Activated naive CD8-positive, alpha-beta T cell treated with anti-CD3 and anti-CD28 coated beads for 36 hours (primary cell): ENCODE measurements around the gene ETF1. TPM values are rescaled to one million over a fixed set of nuclear protein-coding genes. Genes with fewer than 3 reads are reported as not detected.

ENCODE experiments used
- DNase-seq: peaks from one replicate; pipeline ENCODE4 v3.0.0; 2021
- H3K27ac Mint-ChIP-seq: one replicate; pipeline ENCODE4 v1.8.0; 2022; ENCODE audit warnings: mild to moderate bottlenecking, moderate library complexity, mixed read lengths
- H3K27me3 Mint-ChIP-seq: one replicate; pipeline ENCODE4 v1.8.0; 2022; ENCODE audit warnings: mild to moderate bottlenecking, mixed read lengths
- H3K36me3 Mint-ChIP-seq: one replicate; pipeline ENCODE4 v1.8.0; 2021; ENCODE audit warnings: mild to moderate bottlenecking, mixed read lengths
- H3K4me1 Mint-ChIP-seq: one replicate; pipeline ENCODE4 v1.8.0; 2021; ENCODE audit warnings: mixed read lengths
- H3K4me3 Mint-ChIP-seq: one replicate; pipeline ENCODE4 v1.8.0; 2022; ENCODE audit warnings: mild to moderate bottlenecking, moderate library complexity, mixed read lengths
- H3K9me3 Mint-ChIP-seq: one replicate; pipeline ENCODE4 v1.8.0; 2022; ENCODE audit warnings: mixed read lengths
- total RNA-seq, 2 experiments: library from RNA; stranded (reverse); gene quantifications; one replicate each; pipeline ENCODE4 v1.2.3, GENCODE V29; 2021

The ETF1 gene
- total RNA-seq, 2 experiments from 2014 or later, result 256 TPM

DNA sequence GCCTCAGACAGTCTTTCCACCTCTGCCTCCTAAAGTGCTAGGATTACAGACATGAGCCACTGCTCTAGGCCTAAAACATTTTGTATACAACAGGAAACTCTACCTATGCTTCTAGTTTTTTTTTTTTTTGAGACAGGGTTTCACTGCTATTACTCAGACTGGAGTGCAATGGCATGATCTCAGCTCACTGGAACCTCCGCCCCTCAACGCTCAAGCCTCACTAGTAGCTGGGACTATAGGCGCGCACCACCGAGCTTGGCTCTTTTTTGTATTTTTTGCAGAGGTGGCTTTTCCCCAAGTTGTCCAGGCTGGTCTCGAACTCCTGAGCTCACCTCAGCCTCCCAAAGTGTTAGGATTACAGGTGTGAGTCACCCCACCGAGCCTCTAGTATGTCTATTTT, 26.7 kb upstream of the ETF1 start:
- no peaks in the 10 kb centered on the region for H3K27me3 Mint-ChIP-seq
- peak overlapping the region; percentile 65 for H3K27ac Mint-ChIP-seq
- peaks cover 64% of the 10 kb centered on the region for H3K4me1 Mint-ChIP-seq
- no peaks in the 10 kb centered on the region for H3K9me3 Mint-ChIP-seq
- H3K4me3 Mint-ChIP-seq, result peak overlapping the region; percentile 47
- H3K36me3 Mint-ChIP-seq, result peaks cover 76% of the 10 kb centered on the region
- no peak for DNase-seq

- Mint-ChIP-seq H3K9me3 (no peaks in the 10 kb centered on the region), H3K27ac (peak overlapping the region; percentile 47), H3K4me3 (no peak overlapping the region), H3K27me3 (no peaks in the 10 kb centered on the region), H3K36me3 (peaks cover 70% of the 10 kb centered on the region), H3K4me1 (peaks cover 68% of the 10 kb centered on the region)
- DNase-seq, result no peak
Observed at GRCh38 chr5:138568061-138568824, 25.2 kb upstream of the ETF1 start.

- no peaks in the 10 kb centered on the region for H3K9me3 Mint-ChIP-seq
- no peak overlapping the region for H3K4me3 Mint-ChIP-seq
- DNase-seq, result no peak
- no peaks in the 10 kb centered on the region for H3K27me3 Mint-ChIP-seq
- H3K4me1 Mint-ChIP-seq, result peaks cover 62% of the 10 kb centered on the region
- H3K27ac Mint-ChIP-seq, result peak overlapping the region; percentile 54
- H3K36me3 Mint-ChIP-seq, result peaks cover 61% of the 10 kb centered on the region
Observed at GRCh38 chr5:138566792-138567191, 23.8 kb upstream of the ETF1 start.

- peaks cover 62% of the 10 kb centered on the region for H3K4me1 Mint-ChIP-seq
- peaks cover 59% of the 10 kb centered on the region for H3K36me3 Mint-ChIP-seq
- no peak for DNase-seq
- no peaks in the 10 kb centered on the region for H3K27me3 Mint-ChIP-seq
- H3K27ac Mint-ChIP-seq, result peak overlapping the region; percentile 35
- peak overlapping the region; percentile 40 for H3K4me3 Mint-ChIP-seq
- H3K9me3 Mint-ChIP-seq, result no peaks in the 10 kb centered on the region
Observed at GRCh38 chr5:138565100-138565821, 22.2 kb upstream of the ETF1 start.

GRCh38 chr5:138564242-138564641, 21.2 kb upstream of the ETF1 start:
- peaks cover 63% of the 10 kb centered on the region for H3K36me3 Mint-ChIP-seq
- no peak overlapping the region for H3K4me3 Mint-ChIP-seq
- no peaks in the 10 kb centered on the region for H3K27me3 Mint-ChIP-seq
- peaks cover 62% of the 10 kb centered on the region for H3K4me1 Mint-ChIP-seq
- peak overlapping the region; percentile 12 for H3K27ac Mint-ChIP-seq
- no peak for DNase-seq
- H3K9me3 Mint-ChIP-seq, result no peaks in the 10 kb centered on the region

- Mint-ChIP-seq H3K27ac (peak overlapping the region; percentile 40), H3K36me3 (peaks cover 63% of the 10 kb centered on the region), H3K9me3 (no peaks in the 10 kb centered on the region), H3K4me3 (no peak overlapping the region), H3K4me1 (peaks cover 59% of the 10 kb centered on the region), H3K27me3 (no peaks in the 10 kb centered on the region)
- no peak for DNase-seq
Observed at GRCh38 chr5:138563340-138564118, 20.5 kb upstream of the ETF1 start.

GRCh38 chr5:138560971-138561370, 17.9 kb upstream of the ETF1 start:
- no peaks in the 10 kb centered on the region for H3K9me3 Mint-ChIP-seq
- no peak overlapping the region for H3K27ac Mint-ChIP-seq
- peaks cover 41% of the 10 kb centered on the region for H3K4me1 Mint-ChIP-seq
- no peak for DNase-seq
- peaks cover 61% of the 10 kb centered on the region for H3K36me3 Mint-ChIP-seq
- no peaks in the 10 kb centered on the region for H3K27me3 Mint-ChIP-seq
- H3K4me3 Mint-ChIP-seq, result no peak overlapping the region

DNA sequence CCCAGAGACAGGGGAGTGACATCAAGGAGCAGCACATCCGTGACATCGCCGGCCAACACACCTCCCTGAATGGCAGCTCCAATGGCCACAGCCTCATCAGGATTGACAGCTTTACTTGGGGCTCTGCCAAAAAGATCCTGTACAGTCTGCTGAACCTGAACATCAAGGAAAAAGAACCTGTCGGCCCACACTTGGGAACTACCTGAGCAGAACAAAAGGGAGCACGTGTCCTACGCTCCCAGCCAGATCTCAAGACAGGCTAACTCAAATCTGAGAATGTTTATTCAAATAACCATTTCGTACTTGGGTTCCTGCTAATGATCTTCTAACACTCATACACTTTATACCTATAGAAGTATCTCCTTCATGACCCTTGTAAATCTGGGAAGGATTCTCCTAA, 16.9 kb upstream of the ETF1 start:
- Mint-ChIP-seq H3K4me3 (no peak overlapping the region), H3K27me3 (no peaks in the 10 kb centered on the region), H3K4me1 (peaks cover 34% of the 10 kb centered on the region), H3K27ac (no peak overlapping the region), H3K9me3 (no peaks in the 10 kb centered on the region), H3K36me3 (peaks cover 58% of the 10 kb centered on the region)
- no peak for DNase-seq

- Mint-ChIP-seq H3K36me3 (peaks cover 64% of the 10 kb centered on the region), H3K27me3 (no peaks in the 10 kb centered on the region), H3K9me3 (no peaks in the 10 kb centered on the region), H3K27ac (no peak overlapping the region), H3K4me1 (peaks cover 24% of the 10 kb centered on the region), H3K4me3 (no peak overlapping the region)
- DNase-seq, result no peak
Observed at GRCh38 chr5:138557677-138558076, 14.6 kb upstream of the ETF1 start.

- H3K36me3 Mint-ChIP-seq, result peaks cover 53% of the 10 kb centered on the region
- no peak overlapping the region for H3K4me3 Mint-ChIP-seq
- H3K27ac Mint-ChIP-seq, result no peak overlapping the region
Observed at GRCh38 chr5:138554143-138554542, 11.1 kb upstream of the ETF1 start.

GRCh38 chr5:138553437-138554095, 10.5 kb upstream of the ETF1 start:
- H3K36me3 Mint-ChIP-seq, result peaks cover 47% of the 10 kb centered on the region
- peaks cover 7% of the 10 kb centered on the region for H3K4me1 Mint-ChIP-seq
- peak overlapping the region; percentile 35 for H3K27ac Mint-ChIP-seq
- H3K27me3 Mint-ChIP-seq, result no peaks in the 10 kb centered on the region
- no peak for DNase-seq
- no peak overlapping the region for H3K4me3 Mint-ChIP-seq
- H3K9me3 Mint-ChIP-seq, result no peaks in the 10 kb centered on the region

More at GRCh38 chr5:138554143-138554542, 11.1 kb upstream of the ETF1 start:
- Mint-ChIP-seq H3K9me3 (no peaks in the 10 kb centered on the region), H3K27me3 (no peaks in the 10 kb centered on the region), H3K4me1 (peaks cover 10% of the 10 kb centered on the region)
- no peak for DNase-seq

GRCh38 chr5:138552657-138553056, 9.6 kb upstream of the ETF1 start:
- Mint-ChIP-seq H3K27me3 (no peaks in the 10 kb centered on the region), H3K27ac (no peak overlapping the region), H3K4me3 (no peak overlapping the region), H3K9me3 (no peaks in the 10 kb centered on the region), H3K36me3 (peaks cover 41% of the 10 kb centered on the region), H3K4me1 (peaks cover 9% of the 10 kb centered on the region)
- no peak for DNase-seq

DNA sequence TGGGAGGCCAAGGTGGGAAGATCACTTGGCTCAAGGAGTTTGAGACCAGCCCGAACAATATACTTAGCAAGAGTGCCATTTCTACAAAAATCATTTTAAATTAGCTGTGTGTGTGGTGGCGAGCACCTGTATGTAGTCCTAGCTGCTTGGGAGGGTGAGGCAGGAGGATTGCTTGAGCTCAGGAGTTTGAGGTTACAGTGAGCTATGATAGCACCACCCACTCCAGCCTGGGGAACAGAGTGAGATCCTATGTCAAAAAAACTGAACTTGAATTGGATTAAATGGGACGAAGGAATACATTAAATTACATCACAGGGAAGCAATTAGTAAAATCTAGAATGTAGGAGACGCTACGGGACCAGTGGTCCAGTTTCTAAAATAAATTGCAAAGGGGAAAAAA, 6.4 kb upstream of the ETF1 start:
- peak overlapping the region; percentile 16 for H3K27ac Mint-ChIP-seq
- peaks cover 29% of the 10 kb centered on the region for H3K4me1 Mint-ChIP-seq

DNA sequence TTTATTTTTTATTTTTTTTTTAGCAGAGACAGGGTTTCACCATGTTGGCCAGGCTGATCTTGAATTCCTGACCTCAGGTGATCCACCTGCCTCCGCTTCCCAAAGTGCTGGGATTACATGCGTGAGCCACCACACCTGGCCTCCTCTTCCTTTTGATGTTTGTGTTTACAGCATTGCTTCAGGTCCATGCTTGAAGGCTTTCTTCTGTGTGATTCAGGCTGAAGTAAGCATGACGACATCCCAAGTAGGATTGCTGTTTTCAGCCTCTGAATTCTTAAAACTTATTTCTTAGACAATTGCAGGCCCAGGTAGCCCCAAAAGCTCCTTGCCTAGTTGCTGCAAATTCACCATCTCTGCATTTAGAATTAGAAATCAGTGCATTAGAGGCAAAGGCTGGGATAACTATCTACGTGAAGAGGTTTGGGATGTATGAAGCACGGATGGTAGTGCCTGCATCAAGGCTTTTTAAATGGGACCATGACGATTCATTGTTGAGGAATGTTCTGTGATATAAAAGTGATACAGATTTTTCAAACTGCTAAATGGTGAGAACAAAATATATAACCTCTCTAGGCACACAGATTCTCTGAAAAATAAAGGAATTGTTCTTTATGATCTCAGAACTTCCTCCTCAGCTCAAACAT, 3.0 kb upstream of the ETF1 start:
- Mint-ChIP-seq H3K27me3 (no peaks in the 10 kb centered on the region), H3K36me3 (peaks cover 37% of the 10 kb centered on the region), H3K4me3 (no peak overlapping the region), H3K27ac (no peak overlapping the region), H3K9me3 (no peaks in the 10 kb centered on the region), H3K4me1 (peaks cover 39% of the 10 kb centered on the region)
- DNase-seq, result no peak

More for the DNA sequence above, 6.4 kb upstream of the ETF1 start:
- Mint-ChIP-seq H3K4me3 (no peak overlapping the region), H3K27me3 (no peaks in the 10 kb centered on the region), H3K9me3 (no peaks in the 10 kb centered on the region), H3K36me3 (peaks cover 31% of the 10 kb centered on the region)
- no peak for DNase-seq
